ENCODE results near the gene APLF. TPM values are rescaled to one million over a fixed set of nuclear protein-coding genes. Genes with fewer than 3 reads are reported as not detected.
"Not testable (repeated sequence)": the region's sequence is repeated elsewhere in the genome, so short reads cannot be mapped to it uniquely, and the experiment has no call there.

APLF gene
- total RNA-seq, 1 donor from 2014 or later, result 6.2 TPM

DNA sequence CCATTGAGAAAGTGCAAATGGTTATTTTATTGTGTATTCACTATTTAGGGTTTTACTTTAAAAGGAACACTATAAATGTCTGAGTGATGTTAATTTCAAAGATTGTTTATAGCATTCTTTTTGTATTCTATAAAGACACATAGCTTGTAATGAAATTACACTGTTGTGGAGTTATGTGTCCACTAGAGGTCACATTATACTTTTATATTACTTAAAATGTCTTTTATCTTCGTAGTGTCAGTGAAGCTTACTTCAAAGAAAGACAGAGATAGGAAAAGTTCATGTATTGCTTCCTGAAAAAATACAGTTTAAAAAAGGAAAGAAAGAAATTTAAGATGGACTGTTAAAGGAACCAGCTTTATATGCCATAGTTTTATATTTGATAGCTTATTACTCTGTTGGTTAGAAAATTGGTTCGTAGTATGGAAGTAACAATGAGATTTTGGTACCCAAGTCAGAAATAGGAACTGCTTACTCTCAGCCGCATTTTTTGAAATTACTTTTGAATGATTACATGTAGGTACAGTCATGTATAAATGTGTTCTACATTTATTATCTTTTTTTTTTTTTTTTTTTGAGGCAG lies 20.5 kb downstream of the APLF start:
- DNase-seq (ENCODE audit: extremely low spot score, unreplicated experiment), result no peak
- Mint-ChIP-seq H3K27ac (no peak overlapping the region), H3K4me3 (no peak overlapping the region), H3K27me3 (no peaks in the 10 kb centered on the region), H3K36me3 (no peaks in the 10 kb centered on the region), H3K9me3 (no peaks in the 10 kb centered on the region), H3K4me1 (ENCODE audit: unreplicated experiment) (peaks cover 4% of the 10 kb centered on the region)
- TF ChIP-seq, protein P1, sequence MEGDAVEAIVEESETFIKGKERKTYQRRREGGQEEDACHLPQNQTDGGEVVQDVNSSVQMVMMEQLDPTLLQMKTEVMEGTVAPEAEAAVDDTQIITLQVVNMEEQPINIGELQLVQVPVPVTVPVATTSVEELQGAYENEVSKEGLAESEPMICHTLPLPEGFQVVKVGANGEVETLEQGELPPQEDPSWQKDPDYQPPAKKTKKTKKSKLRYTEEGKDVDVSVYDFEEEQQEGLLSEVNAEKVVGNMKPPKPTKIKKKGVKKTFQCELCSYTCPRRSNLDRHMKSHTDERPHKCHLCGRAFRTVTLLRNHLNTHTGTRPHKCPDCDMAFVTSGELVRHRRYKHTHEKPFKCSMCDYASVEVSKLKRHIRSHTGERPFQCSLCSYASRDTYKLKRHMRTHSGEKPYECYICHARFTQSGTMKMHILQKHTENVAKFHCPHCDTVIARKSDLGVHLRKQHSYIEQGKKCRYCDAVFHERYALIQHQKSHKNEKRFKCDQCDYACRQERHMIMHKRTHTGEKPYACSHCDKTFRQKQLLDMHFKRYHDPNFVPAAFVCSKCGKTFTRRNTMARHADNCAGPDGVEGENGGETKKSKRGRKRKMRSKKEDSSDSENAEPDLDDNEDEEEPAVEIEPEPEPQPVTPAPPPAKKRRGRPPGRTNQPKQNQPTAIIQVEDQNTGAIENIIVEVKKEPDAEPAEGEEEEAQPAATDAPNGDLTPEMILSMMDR (conservative IDR thresholded peaks at IDR 0.05), result peak; percentile 75

DNA sequence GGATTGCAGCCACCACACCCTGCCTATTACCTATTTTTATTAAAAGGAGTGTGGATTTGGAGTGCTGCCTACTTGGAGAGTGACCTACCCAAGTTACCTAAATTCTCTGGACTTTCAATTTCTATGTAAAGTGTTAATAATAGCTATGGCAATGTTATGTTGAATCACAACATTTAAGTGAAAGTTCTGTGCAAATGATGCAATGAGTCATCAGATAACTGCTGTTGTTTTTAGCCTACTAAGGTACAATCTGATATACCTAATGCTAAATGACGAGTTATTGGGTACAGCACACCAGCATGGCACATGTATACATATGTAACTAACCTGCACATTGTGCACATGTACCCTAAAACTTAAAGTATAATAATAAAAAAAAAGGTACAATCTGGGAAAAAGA lies 21.2 kb downstream of the APLF start:
- not testable (repeated sequence) for DNase-seq (ENCODE audit: extremely low spot score, unreplicated experiment); H3K4me3 Mint-ChIP-seq; H3K27me3 Mint-ChIP-seq; H3K4me1 Mint-ChIP-seq (ENCODE audit: unreplicated experiment); H3K9me3 Mint-ChIP-seq; H3K27ac Mint-ChIP-seq; H3K36me3 Mint-ChIP-seq

DNA sequence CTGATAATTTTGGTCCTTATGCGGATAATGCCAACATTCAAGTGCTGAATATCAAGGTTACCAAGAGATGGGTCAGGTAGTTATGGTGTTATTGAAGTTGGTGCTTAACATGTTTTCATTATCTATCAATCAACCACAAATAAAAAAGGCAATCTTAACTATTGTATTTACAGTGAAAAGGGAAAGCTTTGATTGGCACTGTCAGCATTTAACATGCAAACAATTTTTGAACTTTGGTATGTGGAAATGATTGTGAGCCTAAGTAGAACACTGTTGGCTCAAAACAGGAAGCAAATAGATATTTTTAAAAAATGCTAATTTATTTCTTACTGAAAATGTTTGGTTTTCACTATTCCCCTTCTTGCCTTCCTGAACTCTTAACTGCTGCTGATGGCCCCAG lies 21.9 kb downstream of the APLF start:
- H3K9me3 Mint-ChIP-seq, result no peaks in the 10 kb centered on the region
- H3K27ac Mint-ChIP-seq, result no peak overlapping the region
- H3K36me3 Mint-ChIP-seq, result no peaks in the 10 kb centered on the region
- no peak overlapping the region for H3K4me3 Mint-ChIP-seq
- TF ChIP-seq, protein P1 (conservative IDR thresholded peaks at IDR 0.05), result no peak
- DNase-seq (ENCODE audit: extremely low spot score, unreplicated experiment), result no peak
- H3K4me1 Mint-ChIP-seq (ENCODE audit: unreplicated experiment), result peaks cover 4% of the 10 kb centered on the region
- no peaks in the 10 kb centered on the region for H3K27me3 Mint-ChIP-seq

- Mint-ChIP-seq H3K4me3 (no peak overlapping the region), H3K36me3 (peaks cover 6% of the 10 kb centered on the region), H3K27ac (no peak overlapping the region), H3K9me3 (peaks cover 8% of the 10 kb centered on the region), H3K27me3 (no peaks in the 10 kb centered on the region), H3K4me1 (ENCODE audit: unreplicated experiment) (peaks cover 4% of the 10 kb centered on the region)
- DNase-seq (ENCODE audit: extremely low spot score, unreplicated experiment), result no peak
- TF ChIP-seq, protein P1 (conservative IDR thresholded peaks at IDR 0.05), result no peak
Measured at GRCh38 chr2:68491582-68491981, 24.2 kb downstream of the APLF start.

- H3K9me3 Mint-ChIP-seq, result peaks cover 11% of the 10 kb centered on the region
- H3K27me3 Mint-ChIP-seq, result no peaks in the 10 kb centered on the region
Measured at GRCh38 chr2:68499133-68499532, 31.7 kb downstream of the APLF start.

DNA sequence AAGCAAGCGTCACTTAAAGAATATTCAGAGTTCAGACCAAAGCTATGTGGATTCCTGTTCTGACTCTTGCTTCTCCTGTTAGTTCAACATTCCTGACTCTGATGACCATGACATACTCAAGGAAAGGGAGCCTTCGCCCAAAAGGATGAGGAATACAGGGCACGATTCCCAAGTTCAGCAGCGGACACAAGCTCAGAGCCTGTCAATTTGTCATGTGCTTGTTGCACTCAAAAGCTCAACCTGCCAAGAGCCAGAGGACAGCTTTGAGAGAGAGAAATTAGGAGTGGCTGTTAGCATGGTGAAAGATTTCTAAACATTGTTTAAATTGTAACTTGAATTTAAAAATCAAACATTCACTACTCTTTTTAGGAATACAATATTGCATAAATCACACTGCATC lies 33.3 kb downstream of the APLF start:
- Mint-ChIP-seq H3K4me1 (ENCODE audit: unreplicated experiment) (peaks cover 4% of the 10 kb centered on the region), H3K27me3 (no peaks in the 10 kb centered on the region), H3K36me3 (peaks cover 7% of the 10 kb centered on the region), H3K27ac (no peak overlapping the region), H3K4me3 (no peak overlapping the region), H3K9me3 (peaks cover 5% of the 10 kb centered on the region)
- no peak for DNase-seq (ENCODE audit: extremely low spot score, unreplicated experiment)
- TF ChIP-seq, protein P1 (conservative IDR thresholded peaks at IDR 0.05), result no peak

More at GRCh38 chr2:68499133-68499532, 31.7 kb downstream of the APLF start:
- H3K36me3 Mint-ChIP-seq, result peaks cover 10% of the 10 kb centered on the region
- no peak overlapping the region for H3K4me3 Mint-ChIP-seq
- DNase-seq (ENCODE audit: extremely low spot score, unreplicated experiment), result no peak
- no peak overlapping the region for H3K27ac Mint-ChIP-seq
- TF ChIP-seq, protein P1 (conservative IDR thresholded peaks at IDR 0.05), result no peak
- H3K4me1 Mint-ChIP-seq (ENCODE audit: unreplicated experiment), result peaks cover 4% of the 10 kb centered on the region

Data from type B pancreatic cell (in vitro differentiated cells).